Cortex of kidney (tissue), 1 donor: ENCODE data around the gene SLC26A4.
"Not testable (repeated sequence)": the region's sequence is repeated elsewhere in the genome, so short reads cannot be mapped to it uniquely, and the experiment has no call there.

Experiments used
- DNase-seq: peaks from one replicate; lab custom pipeline; 2025; lab: John Stamatoyannopoulos, UW

The SLC26A4 gene

DNA sequence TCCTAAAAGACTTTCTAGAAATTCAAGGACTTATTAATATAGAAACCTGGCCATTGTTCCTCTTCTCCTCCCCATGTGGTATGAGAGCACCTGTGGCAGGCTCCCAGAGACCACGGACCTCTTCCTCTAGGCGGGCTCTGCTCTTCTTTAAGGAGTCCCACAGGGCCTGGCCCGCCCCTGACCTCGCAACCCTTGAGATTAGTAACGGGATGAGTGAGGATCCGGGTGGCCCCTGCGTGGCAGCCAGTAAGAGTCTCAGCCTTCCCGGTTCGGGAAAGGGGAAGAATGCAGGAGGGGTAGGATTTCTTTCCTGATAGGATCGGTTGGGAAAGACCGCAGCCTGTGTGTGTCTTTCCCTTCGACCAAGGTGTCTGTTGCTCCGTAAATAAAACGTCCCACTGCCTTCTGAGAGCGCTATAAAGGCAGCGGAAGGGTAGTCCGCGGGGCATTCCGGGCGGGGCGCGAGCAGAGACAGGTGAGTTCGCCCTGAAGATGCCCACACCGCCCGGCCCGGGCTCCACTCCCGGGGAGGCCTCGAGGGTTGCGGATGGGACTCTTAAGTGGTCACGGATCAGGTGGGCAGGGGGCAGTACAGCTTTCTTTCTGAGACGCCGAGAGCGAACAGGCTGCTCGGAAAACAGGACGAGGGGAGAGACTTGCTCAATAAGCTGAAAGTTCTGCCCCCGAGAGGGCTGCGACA, at the start of gene SLC26A4:
Gene SLC26A4 (plus strand): TSS at position 448 of the 700 bp plus-strand sequence. CDS start 814 bp downstream, outside the sequence.
- DNase-seq: no peak

DNA sequence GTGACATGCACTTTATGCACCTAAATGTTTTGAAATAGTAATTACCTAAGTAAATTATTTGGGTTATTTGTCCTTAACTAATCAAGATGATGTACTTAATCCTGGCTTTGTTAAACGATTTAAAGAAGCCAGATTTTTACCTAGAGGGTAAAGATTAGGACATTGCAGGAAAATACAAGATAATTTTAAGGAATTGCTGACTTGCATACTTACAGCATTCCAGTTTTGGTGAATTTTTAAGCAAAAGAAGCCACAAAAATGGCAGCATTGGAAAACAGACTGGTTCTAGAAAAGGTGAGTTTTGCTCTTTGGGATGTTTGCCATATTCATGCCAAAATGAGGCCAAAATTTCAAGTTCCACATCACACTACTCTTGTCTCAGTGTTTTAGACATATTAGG, 47.2 kb upstream of the SLC26A4 start:
- no peak for DNase-seq

DNA sequence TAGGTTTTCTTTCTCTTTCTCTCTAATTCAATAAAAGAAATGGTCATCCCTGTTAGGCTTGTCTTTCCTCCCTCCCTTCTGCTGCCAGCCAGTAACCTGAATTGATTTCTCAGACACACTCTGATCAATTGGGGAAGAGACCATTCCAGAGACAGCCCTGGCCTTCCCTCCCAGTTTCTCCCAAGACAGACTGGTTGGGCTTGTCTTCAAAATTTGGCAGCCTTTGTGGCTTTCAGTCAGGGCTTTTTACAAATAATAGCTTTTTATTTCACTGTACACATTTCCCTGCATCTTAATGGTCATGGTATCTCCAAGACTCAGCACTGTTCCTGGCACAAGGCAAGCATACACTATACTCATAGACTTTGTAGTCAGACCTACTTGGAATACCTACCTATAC, 46.7 kb upstream of the SLC26A4 start:
- no peak for DNase-seq

DNA sequence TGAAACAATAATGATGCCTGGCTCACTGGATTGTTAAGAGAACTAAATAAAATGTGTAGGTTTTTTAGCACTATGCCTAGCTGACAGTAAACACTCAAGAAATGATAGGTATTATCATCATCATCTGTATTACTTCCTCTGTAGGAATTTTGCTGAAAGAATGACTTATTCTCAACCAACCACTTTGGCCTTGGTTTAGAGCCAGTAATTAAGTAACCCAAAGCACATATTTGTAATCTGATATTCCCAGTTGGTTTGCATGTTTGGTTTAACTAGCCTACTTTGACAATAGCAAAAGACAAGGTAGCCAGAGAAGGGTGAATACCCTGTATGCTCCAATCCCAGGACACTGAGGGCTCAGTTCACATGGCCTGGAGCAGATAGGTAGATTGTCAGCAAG, 46.2 kb upstream of the SLC26A4 start:
- DNase-seq: no peak

DNA sequence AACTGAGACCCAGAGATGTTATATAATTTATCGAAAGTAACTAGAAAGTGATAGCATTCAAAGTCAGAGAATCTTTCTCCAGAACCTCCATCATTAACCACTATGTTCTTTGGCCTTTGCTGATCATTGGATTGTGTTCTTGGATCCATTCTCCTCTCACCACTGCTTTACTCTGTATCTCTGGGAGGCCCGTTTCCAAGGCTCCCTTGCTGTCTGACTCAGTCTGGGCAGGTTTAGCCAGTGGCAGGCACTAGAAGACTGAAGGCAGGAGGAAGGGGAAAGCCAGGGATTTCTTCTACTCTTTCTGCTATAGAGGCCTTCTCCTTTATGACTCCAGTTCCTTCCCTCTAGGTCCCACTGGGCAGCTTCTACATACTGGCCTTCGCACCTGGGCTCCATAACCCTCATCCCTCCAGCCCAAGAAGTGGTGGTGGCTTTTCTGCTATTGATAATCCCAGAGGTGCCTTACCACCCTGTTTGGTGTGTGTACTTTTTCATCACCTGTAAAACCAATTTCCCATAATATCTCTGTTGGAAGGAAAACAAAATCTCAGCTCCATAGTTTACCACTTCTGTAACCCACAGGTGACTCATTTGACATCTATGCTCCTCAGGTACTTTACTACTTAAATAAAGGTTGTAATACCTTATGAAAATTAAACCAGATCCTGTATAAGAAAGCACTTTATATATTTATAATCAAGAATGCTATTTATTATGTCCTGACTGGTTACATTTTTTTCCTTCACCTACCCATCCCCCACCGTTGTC, 44.5 kb upstream of the SLC26A4 start:
- DNase-seq: no peak

DNA sequence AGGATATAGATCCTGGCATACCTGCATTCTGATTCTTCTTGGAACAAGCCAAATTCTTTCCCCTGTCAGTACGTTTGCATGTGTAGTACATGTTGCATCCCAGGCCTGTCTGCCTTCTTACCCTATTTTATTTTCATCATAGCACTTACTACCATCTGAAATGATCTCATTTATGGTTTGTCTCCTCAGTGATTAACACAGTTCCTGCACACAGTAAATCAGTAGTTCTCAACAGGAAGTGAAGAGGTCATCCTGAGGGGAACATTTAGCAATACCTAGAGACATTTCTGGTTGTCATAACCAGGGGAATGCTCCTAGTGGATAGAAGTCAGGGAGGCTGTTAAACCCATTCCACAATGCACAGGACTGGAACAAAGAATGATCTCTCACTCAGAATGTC, 38.2 kb upstream of the SLC26A4 start:
- no peak for DNase-seq

DNA sequence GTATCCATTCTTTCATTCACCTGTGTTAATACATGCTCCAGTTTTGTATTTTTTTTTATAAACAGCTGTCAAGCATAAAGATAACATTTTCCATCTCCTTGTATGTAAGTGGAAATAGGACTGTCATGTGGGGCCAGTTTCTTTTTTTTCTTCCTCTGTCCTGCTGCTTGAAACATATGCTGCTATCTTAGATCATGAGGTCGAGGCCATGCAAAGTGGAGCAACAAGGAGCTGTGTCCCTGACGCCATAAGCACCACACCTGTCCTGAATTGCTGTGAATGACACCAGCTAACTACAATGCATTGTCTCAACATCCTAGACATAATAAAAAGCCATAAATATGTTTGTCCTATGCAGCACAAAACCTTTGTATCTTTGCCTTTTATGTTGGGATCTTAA, 37.7 kb upstream of the SLC26A4 start:
- no peak for DNase-seq

DNA sequence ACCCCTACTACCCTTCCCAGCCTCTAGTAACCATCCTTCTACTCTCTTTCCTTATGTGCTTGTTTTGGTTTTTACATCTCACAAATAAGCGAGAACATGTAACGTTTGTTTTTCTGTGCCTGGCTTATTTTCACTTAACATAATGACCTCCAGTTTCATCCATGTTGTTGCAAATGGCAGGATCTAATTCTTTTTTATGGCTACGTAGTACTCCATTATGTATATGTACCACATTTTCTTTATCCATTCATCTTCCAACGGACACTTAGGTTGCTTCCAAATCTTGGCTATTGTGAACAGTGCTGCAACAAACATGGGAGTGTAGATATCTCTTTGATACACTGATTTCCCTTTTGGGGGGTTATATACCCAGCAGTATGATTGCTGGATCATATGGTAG, 33.6 kb upstream of the SLC26A4 start:
- no peak for DNase-seq

DNA sequence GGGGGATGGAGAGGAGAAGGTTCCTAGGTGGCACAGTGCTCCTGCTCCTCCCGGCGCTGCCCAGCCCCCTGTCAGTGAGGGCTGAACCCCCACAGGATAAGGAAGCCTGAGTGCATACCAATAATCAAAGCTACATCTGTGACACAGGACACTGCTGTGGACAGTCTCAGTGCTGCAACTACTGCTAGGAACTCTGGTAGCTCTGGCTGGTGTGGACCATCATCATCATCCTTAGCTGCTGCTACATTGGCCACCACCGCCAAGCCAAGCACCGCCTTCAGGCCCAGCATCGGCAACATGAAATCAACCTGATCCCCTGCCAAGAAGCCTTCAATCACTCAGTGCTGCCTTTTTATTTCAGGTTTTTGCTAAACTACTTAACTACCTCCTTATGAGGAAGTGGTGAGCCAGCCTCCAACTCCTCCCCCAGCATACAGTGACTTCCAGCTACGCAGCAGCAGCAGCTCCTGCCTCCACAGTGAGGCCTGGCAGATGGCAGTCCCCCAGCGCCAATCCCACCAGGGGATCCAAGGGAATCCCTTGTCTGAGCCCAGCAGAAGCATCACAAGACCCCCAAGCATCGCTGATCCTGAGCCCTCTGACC, 32.1 kb upstream of the SLC26A4 start:
- no peak for DNase-seq

DNA sequence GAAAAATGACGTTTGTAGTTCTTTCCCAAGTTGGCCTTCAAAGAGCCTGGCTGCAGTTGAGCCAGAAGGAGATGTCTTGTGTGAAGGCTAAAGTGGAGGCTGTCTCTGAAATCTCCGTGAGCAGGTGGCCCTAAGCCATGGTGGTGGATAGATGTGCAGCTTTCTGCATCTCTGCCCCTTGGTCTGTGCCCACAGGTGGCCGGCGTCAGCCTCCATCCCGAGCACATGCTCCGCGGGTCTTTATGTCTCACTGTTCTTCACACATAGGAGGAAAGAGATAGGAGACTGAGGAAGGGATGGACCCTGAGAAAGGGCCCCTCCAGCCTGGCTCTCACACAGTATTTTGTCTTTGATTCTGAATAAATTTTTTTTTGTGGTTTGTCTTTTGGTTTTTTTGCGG, 30.3 kb upstream of the SLC26A4 start:
- no peak for DNase-seq

DNA sequence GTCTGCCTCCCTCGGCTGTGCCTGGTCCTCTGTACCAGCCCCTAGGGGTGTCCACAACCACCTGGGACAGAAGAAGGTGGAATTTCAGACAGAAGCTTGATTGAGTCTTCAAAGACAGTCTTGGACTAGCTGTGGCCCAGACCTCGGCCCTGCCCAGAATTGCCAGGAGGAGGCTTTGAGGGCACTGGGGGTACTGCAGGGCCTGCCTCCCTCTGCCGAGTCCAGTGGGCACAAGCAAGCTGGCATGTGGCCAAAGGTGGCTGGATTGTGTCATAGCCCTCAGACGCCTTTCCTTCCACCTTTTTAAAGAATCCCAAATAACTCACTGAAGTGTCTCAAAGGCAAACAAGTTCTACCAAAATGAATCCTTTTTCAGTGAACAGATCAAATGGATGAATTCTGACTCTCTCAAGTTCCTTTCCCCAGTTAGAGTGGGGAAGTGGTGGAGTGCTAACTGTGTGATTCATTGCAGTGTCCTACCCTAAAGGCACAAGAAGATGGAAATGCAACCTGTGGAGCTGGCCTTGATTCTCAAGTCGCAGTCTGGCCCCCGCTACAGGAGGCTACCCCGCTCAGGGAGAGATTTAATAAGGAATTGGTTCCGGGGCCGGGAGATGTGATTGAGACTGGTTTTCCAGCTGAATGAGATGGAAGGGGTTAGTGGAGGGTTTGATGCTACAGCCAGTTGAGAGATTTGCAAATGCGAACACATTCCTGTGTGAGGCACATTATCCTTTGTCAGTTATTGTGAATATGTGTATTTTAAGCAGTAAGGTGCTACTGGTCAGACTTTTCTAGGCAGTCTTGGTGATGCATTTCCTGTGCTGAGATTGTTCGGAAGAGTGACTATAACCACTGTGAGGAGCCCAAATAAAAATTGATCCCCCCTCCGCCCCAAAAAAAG, 28.8 kb upstream of the SLC26A4 start:
- no peak for DNase-seq

DNA sequence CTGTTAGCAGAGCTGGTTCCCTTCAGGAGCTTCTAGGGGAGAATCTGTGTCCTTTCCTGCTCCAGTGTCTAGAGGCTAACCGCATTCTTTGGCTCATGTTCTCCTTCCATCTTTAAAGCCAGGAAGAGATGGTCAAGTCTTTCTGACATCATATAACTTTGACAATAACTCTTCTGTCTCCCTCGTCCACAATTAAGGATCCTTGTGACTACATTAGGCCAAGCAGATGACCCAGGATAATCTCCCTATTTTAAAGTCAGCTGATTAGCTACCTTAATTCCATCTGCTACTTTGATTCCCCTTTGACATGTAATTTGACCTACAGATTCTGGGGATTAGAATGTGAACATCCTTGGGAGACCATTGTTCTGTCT, 28.1 kb upstream of the SLC26A4 start:
- no peak for DNase-seq

DNA sequence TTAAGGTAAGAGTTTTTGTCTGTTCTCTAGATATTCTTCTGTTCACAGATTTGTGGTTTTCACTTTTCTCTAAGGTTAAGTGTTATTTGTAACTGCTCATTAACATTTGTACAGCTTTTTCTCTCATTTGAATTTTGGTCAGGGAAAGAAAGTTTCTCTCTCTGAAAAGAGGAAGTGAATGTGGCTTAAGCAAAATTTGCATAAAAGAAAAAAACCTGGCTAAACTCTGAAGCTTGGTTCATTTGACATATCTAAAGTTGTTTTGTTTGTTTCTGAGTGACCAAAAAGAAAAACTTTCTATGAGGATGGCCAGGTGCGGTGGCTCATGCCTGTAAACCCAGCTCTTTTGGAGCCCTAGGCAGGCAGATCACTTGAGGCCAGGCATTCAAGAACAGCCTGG, 22.0 kb upstream of the SLC26A4 start:
- no peak for DNase-seq

DNA sequence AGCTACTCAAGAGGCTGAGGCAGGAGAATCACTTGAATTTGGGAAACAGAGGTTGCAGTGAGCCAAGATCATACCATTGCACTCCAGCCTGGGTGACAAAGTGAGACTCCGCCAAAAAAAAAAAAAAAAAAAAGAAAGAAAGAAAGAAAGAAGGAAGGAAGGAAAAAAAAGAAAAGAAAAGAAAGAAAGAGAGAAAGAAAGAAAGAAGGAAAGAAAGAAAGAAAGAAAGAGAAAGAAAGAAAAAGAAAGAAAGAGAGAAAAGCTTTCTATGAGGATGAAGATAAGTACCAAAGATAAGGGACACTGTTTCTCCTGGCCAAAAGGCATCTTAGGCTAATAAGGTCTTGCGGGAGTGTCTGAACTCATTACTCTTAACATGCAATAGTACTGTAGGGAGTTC, 21.6 kb upstream of the SLC26A4 start:
- DNase-seq: not testable (repeated sequence)

DNA sequence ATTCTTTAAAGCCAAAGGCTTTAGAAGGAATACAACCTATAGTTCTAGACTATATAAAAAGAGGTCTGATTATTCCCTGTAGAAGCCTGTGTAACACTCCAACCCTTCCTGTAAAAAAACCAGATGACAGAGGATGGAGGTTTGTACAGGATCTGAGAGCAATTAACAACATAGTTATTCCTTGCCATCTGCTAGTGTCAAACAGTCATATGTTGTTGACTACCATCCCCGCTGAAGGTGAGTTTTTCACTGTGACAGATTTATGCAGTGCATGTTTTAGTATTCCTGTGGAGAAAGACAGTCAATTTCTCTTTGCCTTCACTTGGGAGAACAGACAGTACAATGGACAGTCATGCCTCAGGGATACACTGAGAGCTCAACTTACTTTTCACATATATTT, 19.0 kb upstream of the SLC26A4 start:
- no peak for DNase-seq

DNA sequence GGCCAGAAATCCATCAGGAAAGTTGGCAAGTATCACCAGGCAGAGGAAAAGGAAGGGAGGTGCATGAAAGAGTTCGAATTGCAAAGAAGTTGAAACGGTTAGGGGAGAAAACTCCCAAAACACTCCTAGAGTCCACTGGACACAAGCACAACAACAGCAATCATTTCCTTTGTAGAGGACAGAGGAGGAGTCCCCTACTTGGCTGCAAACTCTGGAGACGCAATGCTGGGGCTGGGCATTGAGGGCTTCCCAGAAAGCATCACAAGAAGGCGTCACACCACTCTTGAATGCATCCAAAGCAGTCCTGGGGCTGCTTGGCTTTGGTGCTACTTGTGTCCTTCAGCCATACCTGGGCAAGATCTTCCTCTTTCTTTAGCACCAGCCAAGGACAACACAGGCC, 18.1 kb upstream of the SLC26A4 start:
- DNase-seq: no peak

DNA sequence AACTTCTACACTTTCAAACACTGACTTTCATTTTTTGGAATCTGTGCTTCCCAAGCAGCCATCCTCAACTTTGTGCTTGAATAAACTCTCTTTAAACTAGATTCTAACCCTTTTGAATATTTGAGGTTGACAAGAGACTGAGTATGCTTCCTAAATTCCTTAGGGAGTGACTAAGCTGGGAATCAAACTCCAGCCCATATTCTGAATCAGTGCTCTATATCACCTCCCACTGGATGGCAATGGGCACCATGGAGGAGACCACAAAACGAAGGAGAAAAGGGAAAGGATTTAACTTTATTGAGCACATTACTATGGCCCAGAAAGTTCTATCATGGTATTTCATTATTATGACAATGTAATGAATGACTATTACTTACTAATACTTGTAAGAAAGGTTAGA, 17.2 kb upstream of the SLC26A4 start:
- DNase-seq: no peak

DNA sequence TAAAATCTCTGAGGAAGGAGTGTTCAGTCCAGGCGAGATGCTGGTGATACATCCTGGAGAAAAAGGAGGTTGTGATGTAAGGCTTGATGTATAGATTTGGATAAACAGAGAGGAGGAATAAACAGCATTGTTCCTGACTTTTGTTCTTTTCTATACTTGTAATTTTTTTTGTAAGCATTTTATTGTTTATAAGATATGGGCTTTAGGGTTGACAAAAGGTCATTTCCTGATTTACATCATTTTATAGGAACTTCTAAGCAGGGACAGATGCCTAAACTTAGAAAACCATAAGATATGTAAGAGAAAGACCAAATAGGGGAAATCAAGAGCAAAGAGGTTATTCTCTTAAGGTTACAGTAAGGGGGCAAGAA, 16.7 kb upstream of the SLC26A4 start:
- DNase-seq: no peak

DNA sequence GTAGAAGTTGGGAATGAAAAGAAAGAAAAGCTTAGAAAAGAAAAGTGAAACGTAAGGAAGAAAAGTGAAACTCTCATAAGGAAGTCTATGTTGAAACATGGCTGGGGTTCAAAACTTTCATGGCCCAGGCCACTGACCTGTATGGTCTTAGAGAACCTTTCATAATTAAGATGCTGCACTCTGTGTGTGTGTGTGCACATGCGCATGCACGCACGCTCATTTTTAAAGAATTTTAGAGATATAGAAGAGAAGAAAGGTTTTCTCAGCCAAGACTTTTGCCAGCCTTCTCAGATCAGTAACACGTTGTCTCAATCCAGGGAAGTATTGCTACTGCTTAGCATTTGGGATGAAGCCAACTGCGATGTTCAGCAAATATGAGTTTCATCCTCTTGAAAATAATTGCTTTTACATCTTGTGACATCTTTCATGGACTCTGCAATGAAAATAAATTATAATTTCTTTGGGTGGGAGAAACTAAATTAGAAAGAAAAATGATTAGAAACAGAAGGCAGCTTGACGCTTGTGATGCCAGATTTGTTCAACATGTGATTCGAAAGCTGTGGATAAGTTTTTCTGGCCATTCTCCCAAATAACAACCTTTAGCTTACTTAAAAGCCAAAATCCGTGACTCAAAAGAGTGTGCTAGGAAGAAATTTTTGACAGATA, 16.2 kb upstream of the SLC26A4 start:
- DNase-seq: no peak

DNA sequence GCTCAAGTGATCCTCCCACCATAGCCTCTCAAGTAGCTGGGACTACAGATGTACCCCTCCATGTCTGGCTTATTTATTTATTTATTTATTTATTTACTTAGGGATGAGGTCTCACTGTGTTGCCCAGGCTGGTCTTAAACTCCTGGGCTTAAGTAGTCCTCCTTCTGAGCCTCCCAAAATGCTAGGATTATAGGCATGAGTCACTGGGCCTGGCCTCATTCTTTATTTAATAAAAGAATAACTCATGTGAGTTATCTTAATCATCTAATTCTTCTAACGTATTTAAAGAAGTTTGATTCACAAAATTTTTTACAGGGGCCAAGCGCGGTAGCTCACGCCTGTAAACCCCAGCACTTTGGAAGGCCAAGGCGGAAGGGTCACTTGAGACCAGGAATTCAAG, 8.0 kb upstream of the SLC26A4 start:
- DNase-seq: no peak

DNA sequence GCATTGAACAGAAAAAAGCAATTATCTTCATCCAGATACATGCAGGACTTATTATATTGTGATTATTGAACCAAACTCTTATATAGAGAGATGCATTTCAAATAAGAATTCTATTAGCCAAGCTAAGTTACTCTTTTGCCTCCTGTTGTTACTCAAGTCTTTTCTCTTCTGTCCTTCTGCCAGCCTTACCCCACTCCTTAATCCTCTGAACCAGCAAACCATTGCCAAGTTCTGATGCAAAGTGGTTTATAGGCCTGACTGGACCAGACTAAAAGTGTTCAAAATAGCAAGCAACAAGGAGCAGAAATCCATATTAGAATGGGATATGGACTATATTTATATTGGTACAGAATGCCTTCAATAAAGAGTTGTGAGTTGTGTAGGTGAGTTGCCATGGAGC, 2.2 kb upstream of the SLC26A4 start:
- DNase-seq: no peak

DNA sequence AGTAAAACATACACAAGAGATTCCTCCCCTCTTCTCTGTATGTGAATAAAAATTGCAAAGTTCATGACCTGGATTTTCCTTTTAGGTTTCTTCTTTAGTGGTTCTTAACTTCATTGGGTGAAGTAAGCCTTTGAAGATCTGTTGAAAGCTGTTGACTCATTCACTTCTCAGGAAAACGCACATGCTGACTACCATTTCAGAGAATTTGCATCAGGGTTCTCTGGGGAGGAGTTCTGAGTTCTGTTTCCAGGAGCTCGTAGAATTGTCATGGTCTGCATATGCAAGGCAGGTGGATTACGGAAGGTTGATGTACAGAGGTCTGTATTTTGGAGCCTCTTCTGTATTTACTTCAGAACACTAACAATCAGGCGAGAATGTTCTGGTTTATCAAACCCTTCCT, 962 bp upstream of the SLC26A4 start:
- DNase-seq: no peak
